Posterior vena cava (tissue), 2 donors: Measurements from ENCODE around the gene NHLRC4. TPM values are rescaled to one million over a fixed set of nuclear protein-coding genes. Genes with fewer than 3 reads are reported as not detected.

Source experiments
- DNase-seq: peaks from one replicate; pipeline ENCODE4 v3.0.0-alpha.2; 2020; ENCODE audit warnings: low spot score
- intact Hi-C, 2 donors: fragments of 100-400 bp; cut with DNase I; formaldehyde crosslinking; loops; one replicate each; pipeline versions ENCODE4 v1.14.1 to v1.14.2; 2022 to 2023
- total RNA-seq, 2 donors: library from RNA; stranded (reverse); fragmentation: NEBNext Ultra II Directional; extraction: Animal tissue kit (Norgen Biotek cat#: 25700); gene quantifications; one replicate each; pipeline ENCODE4 v1.2.1, GENCODE V29; 2021
- donor health status: DM: yes; HTN: yes; CAD: no.
- donor health status: DM: yes; HTN: yes; CAD: no.

The NHLRC4 gene
- total RNA-seq, 2 donors from 2014 or later, result 0.38 to 0.65 TPM

- intact Hi-C loops, result loop anchor here in 1 of 2 donors (5.0 kb wide), 1 partner anchor 85 kb away; no protein-coding TSS in a partner anchor
- no peak for DNase-seq
These were observed 10.0 kb downstream of the NHLRC4 start for GRCh38 chr16:576823-577201.

- intact Hi-C loops, result loop anchor here (1.0 to 5.0 kb wide), 2 partner anchors 22 to 85 kb away; no protein-coding TSS in a partner anchor
- DNase-seq, result no peak
These were observed 11.0 kb downstream of the NHLRC4 start for GRCh38 chr16:577796-578195.

DNA sequence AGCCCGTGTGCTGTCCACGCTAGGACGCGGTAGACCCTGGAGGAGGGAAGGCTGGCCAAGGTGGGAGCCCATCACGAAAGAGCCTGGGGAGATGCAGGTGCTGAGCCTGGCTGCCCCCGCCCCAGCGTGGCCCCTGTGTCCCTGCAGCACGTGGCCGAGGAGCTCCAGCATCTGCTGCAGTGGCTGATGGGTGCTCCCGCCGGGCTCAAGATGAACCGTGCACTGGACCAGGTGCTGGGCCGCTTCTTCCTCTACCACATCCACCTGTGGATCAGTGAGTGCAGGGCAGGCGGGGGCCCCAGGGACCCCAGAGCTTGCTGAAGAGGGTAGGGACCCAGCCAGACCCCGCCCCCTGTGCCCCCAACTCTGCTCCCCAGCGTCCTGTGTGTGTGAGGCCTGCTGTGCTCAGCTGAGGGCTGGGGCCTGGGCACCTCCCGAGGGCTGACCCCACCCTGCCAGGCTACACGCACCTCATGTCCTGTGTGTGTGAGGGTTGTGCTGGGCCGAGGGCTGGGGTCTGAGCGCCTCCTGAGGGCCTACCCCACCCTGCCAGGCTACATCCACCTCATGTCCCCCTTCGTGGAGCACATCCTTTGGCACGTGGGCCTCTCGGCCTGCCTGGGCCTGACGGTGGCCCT is 11.5 kb downstream of the NHLRC4 start:
- intact Hi-C loops, result loop anchor here (1.0 to 5.0 kb wide), 2 partner anchors 23 to 84 kb away; no protein-coding TSS in a partner anchor
- no peak for DNase-seq

DNA sequence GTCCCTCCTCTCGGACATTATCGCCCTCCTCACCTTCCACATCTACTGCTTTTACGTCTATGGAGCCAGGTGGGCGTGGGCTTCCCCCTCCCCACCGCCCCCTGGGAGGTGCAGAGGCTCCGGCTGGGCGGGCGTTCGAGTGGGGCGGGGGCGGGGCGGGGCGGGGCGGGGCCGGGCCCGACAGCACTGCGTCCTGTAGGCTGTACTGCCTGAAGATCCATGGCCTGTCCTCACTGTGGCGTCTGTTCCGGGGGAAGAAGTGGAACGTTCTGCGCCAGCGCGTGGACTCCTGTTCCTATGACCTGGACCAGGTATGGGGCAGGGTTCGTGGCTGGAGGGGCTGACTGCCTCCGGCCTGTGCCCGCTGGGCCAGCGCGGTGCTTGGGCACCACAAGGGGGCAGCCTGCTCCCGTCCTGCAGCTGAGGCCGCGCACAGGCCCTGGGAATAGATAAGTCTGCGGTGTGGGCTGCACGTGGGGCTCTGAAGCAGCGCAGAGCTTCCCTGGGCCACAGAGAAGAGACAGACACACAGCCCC is 12.1 kb downstream of the NHLRC4 start:
- intact Hi-C loops, result loop anchor here (1.0 to 5.0 kb wide), 2 partner anchors 24 to 83 kb away; no protein-coding TSS in a partner anchor
- peak; percentile 92 for DNase-seq

DNA sequence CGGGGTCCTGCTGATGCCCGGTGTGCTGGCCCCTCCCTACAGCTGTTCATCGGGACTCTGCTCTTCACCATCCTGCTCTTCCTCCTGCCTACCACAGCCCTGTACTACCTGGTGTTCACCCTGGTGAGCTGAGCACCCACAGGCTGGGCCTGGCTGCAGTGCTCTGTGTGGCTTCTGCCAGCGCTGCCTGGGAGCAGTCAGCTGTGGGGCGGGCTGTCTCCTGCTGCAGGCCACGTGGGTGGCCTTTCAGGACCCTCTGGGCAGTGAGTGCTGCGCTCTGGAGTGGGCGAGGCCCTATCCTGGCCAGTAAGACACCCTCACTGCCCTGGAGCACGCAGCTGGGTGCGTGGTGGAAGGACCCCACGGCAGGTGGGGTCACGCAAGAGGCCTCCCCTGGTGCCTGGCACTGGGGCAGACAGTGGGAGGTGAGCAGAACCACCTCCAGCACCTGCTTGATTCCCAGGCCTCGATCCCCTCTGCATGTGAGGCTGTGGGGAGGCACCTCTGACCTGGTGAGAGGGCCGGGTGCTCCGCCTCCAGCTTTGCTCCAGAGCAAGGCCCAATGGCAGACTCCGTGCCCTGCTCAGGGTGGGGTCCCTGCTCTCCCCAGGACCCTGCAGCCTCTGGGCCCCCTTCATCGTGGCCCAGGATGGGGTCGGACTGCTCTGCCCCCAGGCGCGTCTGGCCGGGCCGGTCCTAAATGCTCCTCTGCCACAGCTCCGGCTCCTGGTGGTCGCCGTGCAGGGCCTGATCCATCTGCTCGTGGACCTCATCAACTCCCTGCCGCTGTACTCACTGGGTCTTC is 13.5 kb downstream of the NHLRC4 start:
- intact Hi-C loops, result no loop called here
- no peak for DNase-seq

GRCh38 chr16:580946-581498 is 14.2 kb downstream of the NHLRC4 start:
- DNase-seq, result no peak
- intact Hi-C loops, result no loop called here

DNA sequence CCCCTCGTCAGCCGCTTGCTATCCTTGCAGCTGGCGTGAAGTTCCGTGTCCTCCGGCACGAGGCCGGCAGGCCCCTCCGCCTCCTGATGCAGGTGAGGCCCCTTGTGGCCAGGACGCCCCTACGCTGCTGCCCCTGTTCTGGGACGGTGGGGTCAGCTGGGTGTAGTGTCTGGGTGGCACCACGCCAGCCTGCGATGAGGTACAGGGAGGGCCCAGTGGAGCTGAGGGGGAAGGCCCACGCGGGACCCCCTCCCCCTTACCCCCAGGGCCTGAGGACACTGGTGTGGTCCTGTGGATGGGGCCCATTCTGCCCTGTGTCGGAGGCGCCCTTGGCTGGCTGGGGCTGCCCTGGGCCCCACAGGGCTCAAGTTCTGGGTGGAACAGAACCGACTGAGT is 15.4 kb downstream of the NHLRC4 start:
- intact Hi-C loops, result no loop called here

DNA sequence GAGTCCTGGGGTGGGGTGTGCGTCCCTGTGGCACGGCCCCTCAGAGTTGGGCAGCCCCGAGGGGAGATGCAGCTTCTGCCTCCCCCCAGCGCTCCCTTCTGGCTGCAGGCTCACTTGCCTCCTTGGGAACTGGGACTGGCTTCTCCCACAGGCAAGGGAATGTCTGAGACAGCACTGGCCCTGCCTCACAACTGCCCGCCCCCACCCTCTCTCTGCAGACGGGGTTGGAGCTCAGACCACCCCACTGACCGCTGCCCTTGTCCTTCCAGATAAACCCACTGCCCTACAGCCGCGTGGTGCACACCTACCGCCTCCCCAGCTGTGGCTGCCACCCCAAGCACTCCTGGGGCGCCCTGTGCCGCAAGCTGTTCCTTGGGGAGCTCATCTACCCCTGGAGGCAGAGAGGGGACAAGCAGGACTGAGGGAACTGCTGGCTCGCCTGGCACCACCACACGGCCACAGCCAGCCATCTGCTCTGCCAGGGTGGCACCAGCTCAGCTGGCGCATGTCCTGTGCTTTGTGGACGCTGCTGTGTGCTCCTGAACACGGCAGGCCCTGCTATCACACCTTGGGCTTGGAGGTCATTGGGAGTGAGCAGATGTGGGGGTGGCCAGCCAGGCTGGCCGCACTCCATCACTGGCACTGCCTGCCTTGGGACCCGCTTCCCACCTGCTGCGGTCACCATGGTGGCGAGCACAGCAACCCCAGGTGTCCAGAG is 16.0 kb downstream of the NHLRC4 start:
- no peak for DNase-seq
- intact Hi-C loops, result no loop called here

More for the DNA sequence above, 15.4 kb downstream of the NHLRC4 start:
- no peak for DNase-seq

- intact Hi-C loops, result no loop called here
- no peak for DNase-seq
These were observed 16.6 kb downstream of the NHLRC4 start for GRCh38 chr16:583470-583814.

DNA sequence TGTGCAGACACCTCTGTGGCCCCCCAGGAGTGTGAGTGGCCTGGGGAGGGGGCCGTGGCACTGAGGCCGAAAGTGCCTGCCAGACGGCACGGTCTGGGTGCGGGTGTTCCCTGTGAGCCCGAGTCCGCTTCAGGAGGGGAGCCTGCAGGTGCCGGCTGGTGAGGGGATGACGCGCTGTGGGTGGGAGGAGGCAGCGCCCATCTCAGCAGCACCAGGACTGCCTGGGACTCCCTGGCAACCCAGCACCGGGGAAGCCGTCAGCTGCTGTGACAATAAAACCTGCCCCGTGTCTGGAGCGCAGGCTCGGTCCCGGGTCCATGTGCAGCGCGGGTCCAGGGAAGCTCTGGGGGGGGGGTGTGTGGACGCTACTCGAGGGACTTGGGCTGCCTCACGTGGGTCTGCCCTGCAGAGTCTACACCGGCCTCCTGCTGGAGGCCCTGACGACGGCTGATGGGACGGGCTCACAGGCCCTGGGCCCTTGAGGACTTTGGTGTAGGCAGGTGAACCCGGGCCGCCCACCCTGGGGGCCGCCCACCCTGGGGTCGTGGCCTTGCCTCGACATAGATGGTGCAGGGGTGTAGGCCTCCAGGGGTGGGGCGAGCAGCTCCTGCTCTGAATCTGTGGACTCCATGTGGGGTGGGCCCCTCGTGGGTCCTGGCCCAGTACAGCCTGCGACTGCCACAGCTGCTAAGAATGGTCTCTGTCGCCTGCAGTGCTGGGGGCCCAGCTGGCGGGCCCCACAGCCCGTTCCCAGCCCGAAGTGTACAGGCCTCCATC is 17.2 kb downstream of the NHLRC4 start:
- intact Hi-C loops, result no loop called here
- DNase-seq, result peak; percentile 80

GRCh38 chr16:585351-585750 is 18.5 kb downstream of the NHLRC4 start:
- intact Hi-C loops, result loop anchor here in 1 of 2 donors (5.0 kb wide), 1 partner anchor 62 kb away; the partner anchor contains the start of gene WDR90
- DNase-seq, result peak; percentile 78

DNA sequence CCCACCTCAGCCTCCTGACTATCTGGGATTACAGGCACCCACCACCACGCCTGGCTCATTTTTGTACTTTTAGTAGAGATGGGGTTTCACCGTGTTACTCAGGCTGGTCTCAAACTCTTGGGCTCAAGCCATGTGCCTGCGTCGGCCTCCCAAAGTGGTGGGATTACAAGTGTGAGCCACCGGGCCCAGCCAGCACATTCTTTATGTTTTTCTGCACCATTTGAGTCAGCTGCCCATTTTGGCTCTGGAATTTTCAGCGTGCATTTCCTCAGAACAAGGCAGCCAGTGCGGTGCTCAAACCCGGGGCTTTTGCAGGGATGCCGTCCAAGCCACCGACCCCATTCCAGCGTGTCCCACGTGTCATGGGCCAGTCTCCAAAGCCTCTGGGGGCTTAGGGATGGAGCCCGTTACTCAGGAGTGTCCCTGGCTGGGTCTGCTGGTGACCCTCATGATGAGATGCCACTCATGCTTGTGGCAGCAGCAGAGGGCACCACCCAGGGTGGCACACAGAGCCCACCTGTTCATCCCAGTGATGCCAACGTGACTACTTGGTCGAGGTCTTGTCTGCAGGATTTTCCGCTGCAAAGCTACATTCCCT is 19.3 kb downstream of the NHLRC4 start:
- intact Hi-C loops, result loop anchor here in 1 of 2 donors (5.0 kb wide), 1 partner anchor 61 kb away; the partner anchor contains the start of gene WDR90
- no peak for DNase-seq

DNA sequence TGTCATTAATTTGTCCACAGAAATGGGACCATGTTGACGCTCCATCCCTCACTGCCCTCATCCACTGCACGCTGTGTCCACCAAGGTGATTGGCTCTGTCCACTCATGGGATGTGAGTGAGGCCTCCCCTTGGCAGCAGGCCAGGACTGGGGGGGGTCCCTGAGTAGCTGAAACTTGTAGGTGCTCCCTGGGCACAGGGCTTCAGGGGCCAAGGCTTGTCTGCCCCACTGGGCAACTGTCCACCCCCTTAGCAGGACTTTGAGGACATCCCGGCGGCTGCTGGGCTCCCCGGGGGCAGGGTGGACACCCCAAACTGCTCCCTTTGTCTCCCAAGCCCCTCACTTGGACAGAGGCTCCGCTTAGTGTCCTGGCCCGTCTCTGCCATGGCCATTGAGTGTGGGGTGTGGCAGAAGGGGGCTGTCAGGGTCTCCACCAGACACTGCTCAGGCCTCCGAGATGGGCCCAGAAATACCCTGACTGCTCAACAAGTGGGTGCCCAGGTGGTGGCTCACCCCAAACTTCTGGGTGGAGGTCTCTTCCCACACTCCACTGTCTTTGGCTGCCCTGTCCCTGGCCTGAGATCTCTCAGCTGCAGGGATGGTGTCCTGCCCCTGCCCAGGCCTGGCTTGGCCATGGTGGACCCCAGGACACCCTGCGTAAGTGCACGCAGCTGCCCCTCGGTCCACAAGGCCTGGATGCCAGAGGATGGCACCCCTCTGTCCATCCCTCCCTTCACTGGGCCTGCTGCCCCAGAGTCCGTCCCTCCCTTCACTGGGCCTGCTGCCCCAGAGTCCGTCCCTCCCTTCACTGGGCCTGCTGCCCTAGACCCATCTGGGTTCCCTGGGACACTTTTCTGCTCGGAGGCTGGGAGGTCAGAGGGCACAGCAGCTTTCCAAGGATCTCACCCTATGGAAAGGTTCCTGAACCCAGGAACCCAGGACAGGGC is 20.1 kb downstream of the NHLRC4 start:
- intact Hi-C loops, result loop anchor here in 1 of 2 donors (5.0 kb wide), 1 partner anchor 60 kb away; the partner anchor contains the start of gene WDR90
- peak; percentile 83 for DNase-seq

DNA sequence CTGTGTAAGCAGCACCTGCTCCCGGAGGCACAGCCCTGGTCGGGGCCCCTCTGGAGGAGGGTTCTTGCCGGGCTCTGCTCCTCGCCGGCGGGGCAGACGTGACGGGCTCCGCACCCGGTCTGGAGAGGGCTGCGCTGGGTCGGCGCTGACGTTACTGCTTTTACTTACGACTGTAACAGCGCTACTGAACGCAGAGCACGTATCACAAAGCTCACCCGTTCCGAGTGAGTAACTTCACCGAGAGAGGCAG is 21.8 kb downstream of the NHLRC4 start:
- DNase-seq, result peak; percentile 90
- intact Hi-C loops, result loop anchor here in 1 of 2 donors (5.0 kb wide), 1 partner anchor 59 kb away; the partner anchor contains the start of gene WDR90

DNA sequence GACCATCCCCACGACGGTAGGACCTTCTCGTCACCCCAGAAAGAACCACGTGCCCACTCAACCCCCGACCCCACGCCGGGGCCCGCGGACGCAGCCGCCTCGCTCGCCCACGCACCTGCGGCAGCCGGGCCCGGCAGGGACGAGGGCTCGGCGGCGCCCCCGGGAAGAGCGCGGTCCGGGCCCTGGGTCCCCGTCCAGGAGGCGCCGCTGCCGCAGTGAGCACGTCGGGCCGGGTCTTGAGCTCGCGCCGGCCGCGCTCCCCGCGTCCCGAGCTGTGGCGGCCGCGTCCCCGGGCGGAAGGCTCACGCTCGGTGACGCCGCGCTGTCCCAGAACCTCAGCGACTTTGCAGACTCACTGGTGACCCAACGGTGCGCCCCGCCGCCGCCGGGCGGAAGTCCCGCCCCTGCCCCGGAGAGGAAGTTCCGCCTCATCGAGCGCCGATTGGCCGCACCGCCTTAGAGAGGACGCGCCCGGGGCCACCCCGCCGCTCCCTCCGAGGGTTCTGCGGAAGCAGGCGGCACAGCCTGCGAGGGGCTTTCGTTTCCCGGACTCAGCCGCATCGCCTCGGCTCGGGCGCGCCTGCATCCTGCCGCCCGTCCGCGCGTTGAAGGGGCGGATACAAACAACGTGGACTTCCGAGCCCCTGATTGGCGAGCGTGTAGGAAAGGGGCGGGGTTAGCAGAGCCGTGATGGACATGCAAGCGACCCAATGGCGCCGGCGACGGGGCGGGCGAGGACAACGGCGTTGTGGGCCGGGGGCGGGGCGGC is 22.3 kb downstream of the NHLRC4 start:
- DNase-seq, result peak; percentile 99
- intact Hi-C loops, result loop anchor here in 1 of 2 donors (5.0 kb wide), 1 partner anchor 58 kb away; the partner anchor contains the start of gene WDR90

GRCh38 chr16:589658-590187 is 22.9 kb downstream of the NHLRC4 start, which contains the start of gene RAB40C:
TSS of gene RAB40C (plus strand) at chr16:590066. CDS start at chr16:590292, 226 bp downstream.
- peak; percentile 100 for DNase-seq
- intact Hi-C loops, result loop anchor here (2.0 to 5.0 kb wide), 3 partner anchors 43 to 63 kb away; partner anchors contain the start of genes WDR90 (in 1 of the 2) and WFIKKN1 (in 1 of the 2)
